Epithelial cell of proximal tubule (primary cell): Measurements from ENCODE around the gene TCHP. TPM values are rescaled to one million over a fixed set of nuclear protein-coding genes. Genes with fewer than 3 reads are reported as not detected.
"Not testable (repeated sequence)": the region's sequence is repeated elsewhere in the genome, so short reads cannot be mapped to it uniquely, and the experiment has no call there.

Experiments
- DNase-seq: peaks from one replicate; pipeline ENCODE4 v3.0.0-alpha.2; 2011; ENCODE audit warnings: low read depth
- H3K4me3 ChIP-seq: 2 replicates; pipeline ENCODE4 v1.5.1; 2011; ENCODE audit warnings: low read depth, mild to moderate bottlenecking, low read length
- total RNA-seq: library from RNA; depleted of rRNA; stranded (reverse); fragments of >200 nt; gene quantifications from 2 replicates; pipeline ENCODE4 v1.2.3, GENCODE V29; 2015
- TF ChIP-seq, protein P1 (sequence below): conservative IDR thresholded peaks from 2 replicates; pipeline ENCODE4 v1.5.1; 2012; ENCODE audit warnings: low read depth, mild to moderate bottlenecking, low read length

The TCHP gene
- total RNA-seq, 1 donor from 2014 or later, result 37.5 TPM

DNA sequence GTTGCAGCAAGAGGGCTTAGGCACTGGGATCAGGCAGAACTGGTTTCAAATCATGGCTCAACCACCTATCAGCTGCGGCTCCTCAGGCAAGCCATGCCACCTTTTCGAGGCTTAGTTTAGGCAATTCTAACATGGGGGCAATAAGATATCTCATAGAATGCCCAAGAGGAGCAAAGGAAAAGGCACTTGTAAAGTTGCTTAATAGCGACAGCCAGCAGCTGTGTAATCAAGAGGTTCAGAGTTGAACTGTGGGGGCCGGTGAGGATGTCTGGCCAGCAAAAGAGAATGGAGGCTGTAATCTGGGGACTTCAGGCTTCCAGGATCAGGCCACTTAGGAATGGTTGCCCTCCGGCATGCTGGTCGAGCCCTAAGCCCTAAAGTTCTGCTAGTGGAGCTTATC is 3.0 kb upstream of the TCHP start:
- no peak overlapping the region for H3K4me3 ChIP-seq
- no peak for DNase-seq
- TF ChIP-seq, protein P1, sequence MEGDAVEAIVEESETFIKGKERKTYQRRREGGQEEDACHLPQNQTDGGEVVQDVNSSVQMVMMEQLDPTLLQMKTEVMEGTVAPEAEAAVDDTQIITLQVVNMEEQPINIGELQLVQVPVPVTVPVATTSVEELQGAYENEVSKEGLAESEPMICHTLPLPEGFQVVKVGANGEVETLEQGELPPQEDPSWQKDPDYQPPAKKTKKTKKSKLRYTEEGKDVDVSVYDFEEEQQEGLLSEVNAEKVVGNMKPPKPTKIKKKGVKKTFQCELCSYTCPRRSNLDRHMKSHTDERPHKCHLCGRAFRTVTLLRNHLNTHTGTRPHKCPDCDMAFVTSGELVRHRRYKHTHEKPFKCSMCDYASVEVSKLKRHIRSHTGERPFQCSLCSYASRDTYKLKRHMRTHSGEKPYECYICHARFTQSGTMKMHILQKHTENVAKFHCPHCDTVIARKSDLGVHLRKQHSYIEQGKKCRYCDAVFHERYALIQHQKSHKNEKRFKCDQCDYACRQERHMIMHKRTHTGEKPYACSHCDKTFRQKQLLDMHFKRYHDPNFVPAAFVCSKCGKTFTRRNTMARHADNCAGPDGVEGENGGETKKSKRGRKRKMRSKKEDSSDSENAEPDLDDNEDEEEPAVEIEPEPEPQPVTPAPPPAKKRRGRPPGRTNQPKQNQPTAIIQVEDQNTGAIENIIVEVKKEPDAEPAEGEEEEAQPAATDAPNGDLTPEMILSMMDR, result no peak

DNA sequence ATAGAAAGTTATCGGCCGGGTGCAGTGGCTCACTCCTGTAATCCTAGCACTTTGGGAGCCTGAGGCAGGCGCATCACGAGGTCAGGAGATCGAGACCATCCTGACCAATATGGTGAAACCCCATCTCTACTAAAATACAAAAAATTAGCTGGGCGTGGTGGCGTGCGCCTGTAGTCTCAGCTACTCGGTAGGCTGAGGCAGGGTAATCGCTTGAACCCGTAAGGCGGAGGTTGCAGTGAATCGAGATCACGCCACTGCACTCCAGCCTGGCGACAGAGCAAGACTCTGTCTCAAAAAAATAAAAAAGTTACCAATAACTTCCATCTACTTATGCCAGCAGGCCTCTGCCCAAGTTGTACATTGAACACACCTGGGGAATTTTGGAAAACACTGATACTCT is 729 bp upstream of the TCHP start:
- not testable (repeated sequence) for DNase-seq
- H3K4me3 ChIP-seq, result peak overlapping the region; percentile 66

DNA sequence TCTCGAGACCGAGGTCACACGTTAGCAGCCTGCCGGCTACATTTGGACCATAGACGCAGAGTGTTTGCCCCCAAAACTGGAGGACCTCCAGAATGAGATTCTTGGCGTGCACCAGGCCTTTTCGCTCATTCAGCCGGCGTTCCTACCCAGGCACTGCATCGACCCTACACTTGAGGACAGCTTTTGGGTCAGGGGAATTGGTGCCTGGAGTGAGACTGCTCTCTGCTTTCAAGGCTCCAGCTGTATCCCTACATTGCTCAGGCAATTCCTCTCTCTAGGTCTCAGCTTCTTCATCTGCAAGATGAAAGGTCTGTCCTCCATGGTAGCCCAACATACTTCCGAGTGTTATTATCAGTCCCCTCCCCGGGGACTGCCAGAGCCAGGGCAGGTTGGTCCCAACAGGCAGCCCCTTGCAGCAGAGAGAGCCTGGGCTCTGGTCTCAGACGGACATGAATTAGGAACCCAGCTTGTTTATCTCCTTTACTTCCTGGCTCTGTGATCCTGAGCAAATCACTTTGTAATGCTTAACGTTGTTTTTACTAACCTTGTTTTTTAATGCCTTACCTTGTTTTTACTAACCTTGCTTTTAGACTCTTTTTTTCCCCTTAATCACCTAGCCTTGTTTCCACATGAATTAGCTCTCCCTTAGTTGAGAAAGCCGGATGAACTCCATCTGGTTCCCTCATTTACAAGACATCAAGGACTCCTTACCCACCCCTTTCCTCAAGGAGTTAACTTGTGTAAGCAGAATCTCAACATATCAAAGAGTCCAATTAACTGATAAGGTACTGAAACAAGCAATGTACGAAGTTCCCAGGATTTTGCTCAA is 892 bp downstream of the TCHP start:
- DNase-seq, result no peak
- peak overlapping the region; percentile 66 for H3K4me3 ChIP-seq
- TF ChIP-seq, protein P1, result no peak

DNA sequence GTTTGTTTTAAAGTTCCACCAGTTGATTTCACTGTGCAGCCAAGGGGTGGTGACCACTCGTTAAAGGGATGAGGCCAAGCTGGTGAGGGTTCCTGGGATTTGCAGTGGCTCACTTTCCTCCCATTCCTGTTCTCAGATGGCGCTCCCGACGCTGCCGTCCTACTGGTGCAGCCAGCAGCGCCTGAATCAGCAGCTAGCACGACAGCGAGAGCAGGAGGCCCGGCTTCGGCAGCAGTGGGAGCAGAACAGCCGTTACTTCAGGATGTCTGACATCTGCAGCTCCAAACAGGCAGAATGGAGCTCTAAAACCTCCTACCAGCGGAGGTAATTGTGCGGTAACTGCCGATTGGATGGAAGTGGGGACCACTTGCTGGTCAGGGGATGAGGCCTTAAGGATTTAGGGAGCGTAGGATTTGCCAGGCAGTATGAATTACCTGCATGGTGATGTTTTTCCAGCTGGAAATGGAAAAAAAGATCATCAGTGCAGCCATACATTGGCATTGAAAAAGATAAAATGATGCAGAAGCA is 2.9 kb downstream of the TCHP start:
- TF ChIP-seq, protein P1, result no peak
- no peak for DNase-seq
- H3K4me3 ChIP-seq, result no peak overlapping the region

DNA sequence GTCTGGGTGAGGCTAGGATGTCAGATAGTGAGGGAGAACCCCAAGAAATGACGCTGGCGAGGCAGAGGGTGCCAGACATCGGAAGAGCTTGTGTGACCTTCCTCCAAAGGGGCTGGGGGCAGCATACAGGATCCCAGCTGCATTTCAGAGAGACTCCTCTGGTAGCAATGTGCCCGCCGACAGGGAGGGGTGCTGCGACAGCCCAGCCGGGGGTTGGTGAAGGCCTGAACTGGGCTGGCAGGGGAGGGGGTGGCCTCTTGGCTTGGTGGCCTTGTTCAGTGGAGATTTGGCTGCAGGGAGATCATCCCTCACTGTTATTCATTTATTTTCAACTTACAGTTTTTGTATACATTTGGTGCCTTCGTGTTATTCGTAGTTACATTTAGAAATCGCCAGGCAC is 5.2 kb downstream of the TCHP start:
- TF ChIP-seq, protein P1, result no peak
- no peak for DNase-seq
- no peak overlapping the region for H3K4me3 ChIP-seq

DNA sequence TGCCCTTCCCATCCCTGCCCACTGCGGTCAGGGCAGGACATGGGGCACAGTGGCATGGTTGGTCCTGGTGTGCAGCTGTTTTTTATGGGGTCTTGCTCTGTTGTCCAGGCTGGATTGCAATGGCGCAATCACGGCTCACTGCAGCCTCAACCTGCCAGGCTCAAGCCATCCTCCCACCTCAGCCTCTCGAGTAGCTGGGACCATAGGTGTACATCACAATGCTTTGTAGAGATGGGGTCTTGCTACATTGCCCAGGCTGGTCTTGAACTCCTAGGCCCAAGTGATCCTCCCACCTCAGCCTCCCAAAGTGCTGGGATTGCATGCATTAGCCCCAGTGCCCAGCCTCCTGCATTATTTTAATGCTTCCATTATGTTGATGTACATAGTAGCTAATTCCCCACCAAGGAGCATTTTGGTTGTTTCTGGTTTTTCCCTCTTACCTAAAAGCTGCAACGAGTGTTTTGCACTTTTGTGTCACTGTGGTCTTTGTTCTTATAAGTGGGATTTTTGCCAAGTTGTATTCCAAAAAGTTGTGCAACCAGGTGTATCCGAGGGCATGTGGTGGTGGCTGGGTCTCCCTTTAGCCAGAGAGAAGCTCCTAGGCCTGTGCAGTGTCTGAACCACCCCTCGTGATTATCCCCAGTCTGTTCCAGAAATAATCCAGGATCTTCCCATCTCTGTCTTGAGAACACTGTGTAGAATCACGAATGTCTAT is 10.3 kb downstream of the TCHP start:
- no peak overlapping the region for H3K4me3 ChIP-seq
- TF ChIP-seq, protein P1, result no peak
- no peak for DNase-seq

DNA sequence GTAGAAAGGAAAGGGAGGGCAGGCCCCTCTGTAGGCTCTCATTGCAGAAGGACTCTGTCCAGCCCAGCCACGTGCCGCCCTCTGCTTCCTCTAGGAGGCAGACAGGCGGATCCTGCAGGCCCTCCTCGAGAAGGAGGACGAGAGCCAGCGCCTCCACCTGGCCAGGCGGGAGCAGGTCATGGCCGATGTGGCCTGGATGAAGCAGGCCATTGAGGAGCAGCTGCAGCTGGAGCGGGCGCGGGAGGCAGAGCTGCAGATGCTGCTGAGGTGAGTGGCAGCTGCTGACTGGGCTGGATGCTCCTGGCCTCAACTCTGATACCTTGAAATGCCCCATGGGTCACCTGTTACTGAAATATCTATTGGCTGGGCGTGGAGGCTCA is 10.9 kb downstream of the TCHP start:
- TF ChIP-seq, protein P1, result peak; percentile 35
- H3K4me3 ChIP-seq, result no peak overlapping the region
- DNase-seq, result no peak
